GM12892 (cell line): ENCODE results near the gene ACOT12.

Experiments
- POLR2A ChIP-seq: IDR thresholded peaks from 2 replicates; pipeline ENCODE4 v1.6.1; 2011; ENCODE audit warnings: low read depth, low read length, control low read depth
- POLR2AphosphoS5 ChIP-seq: IDR thresholded peaks from 2 replicates; pipeline ENCODE4 v1.6.1; 2011; ENCODE audit warnings: low read depth, low read length, control low read depth

DNA sequence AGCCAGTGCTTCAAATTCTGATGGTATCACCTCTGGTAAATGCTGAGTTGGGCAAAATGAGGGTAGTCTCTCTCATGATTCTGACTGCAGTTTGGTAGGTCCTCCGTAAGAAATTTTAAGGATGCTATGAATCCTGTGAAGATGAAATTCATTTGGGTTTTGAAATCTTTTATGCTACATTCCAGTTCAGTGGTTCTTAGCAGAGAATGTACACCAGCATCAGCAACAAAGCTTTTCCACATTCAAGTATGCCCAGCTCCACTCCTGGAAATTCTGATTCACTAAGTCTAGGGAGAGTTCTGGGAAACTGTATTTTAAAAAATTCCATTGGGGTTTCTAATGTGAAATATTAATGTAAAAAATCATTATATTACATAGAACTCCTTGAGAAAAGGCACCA is 33.6 kb upstream of the ACOT12 start:
- no peak for TF ChIP-seq POLR2A
- no peak for TF ChIP-seq POLR2AphosphoS5
